Liver (tissue), 9 donors: ENCODE measurements around the gene CCN5. TPM values are rescaled to one million over a fixed set of nuclear protein-coding genes. Genes with fewer than 3 reads are reported as not detected.
"Not testable (repeated sequence)": the region's sequence is repeated elsewhere in the genome, so short reads cannot be mapped to it uniquely, and the experiment has no call there.

Source experiments
- DNase-seq: peaks from one replicate; pipeline ENCODE4 v3.0.0-alpha.2; 2017; ENCODE audit warnings: low spot score
- H3K27ac ChIP-seq, 2 donors: one replicate each; pipeline ENCODE4 v1.7.0; 2013; ENCODE audit warnings: inconsistent platforms in 2 of 2, low read length in 2 of 2, control low read depth in 1 of 2, low read depth in 1 of 2, mild to moderate bottlenecking in 1 of 2
- H3K27me3 ChIP-seq, 4 donors: one replicate each; pipeline versions ENCODE4 v1.6.1 to v1.7.0; 2013; ENCODE audit warnings: low read length in 3 of 4, inconsistent platforms in 1 of 4, mild to moderate bottlenecking in 1 of 4, moderate library complexity in 1 of 4; ENCODE audit not compliant: control insufficient read depth in 4 of 4, insufficient read depth in 4 of 4
- H3K36me3 ChIP-seq, 4 donors: one replicate each; pipeline versions ENCODE4 v1.6.1 to v1.7.0; 2013; ENCODE audit warnings: low read length in 3 of 4, mild to moderate bottlenecking in 3 of 4, low read depth in 1 of 4, moderate library complexity in 1 of 4; ENCODE audit not compliant: control insufficient read depth in 4 of 4, insufficient read depth in 3 of 4
- H3K4me1 ChIP-seq, 4 donors: one replicate each; pipeline versions ENCODE4 v1.6.1 to v1.7.0; 2013; ENCODE audit warnings: low read length in 3 of 4, mild to moderate bottlenecking in 3 of 4, moderate library complexity in 1 of 4; ENCODE audit not compliant: control insufficient read depth in 4 of 4, insufficient read depth in 4 of 4
- H3K4me3 ChIP-seq, 3 donors: one replicate each; pipeline versions ENCODE4 v1.6.1 to v1.7.0; 2013; ENCODE audit warnings: low read length in 3 of 3, control low read depth in 1 of 3, low read depth in 1 of 3, mild to moderate bottlenecking in 1 of 3
- H3K9ac ChIP-seq, 2 donors: one replicate each; pipeline ENCODE4 v1.7.0; 2013; ENCODE audit warnings: low read length in 2 of 2, mild to moderate bottlenecking in 2 of 2, moderate library complexity in 2 of 2, control low read depth in 1 of 2, low read depth in 1 of 2
- H3K9me3 ChIP-seq, 4 donors: one replicate each; pipeline versions ENCODE4 v1.6.1 to v1.7.0; 2013; ENCODE audit warnings: low read length in 3 of 4; ENCODE audit not compliant: control insufficient read depth in 4 of 4
- FOXA2 ChIP-seq: IDR thresholded peaks from 2 replicates; pipeline ENCODE4 v1.6.1; 2016; ENCODE audit warnings: antibody characterized with exemption
- HNF4A ChIP-seq, 2 donors: conservative IDR thresholded peaks; 2 replicates each; pipeline ENCODE4 v1.6.1; 2016; ENCODE audit warnings: antibody characterized with exemption in 2 of 2, mild to moderate bottlenecking in 2 of 2
- HNF4G ChIP-seq: IDR thresholded peaks from 2 replicates; pipeline ENCODE4 v1.6.1; 2016; ENCODE audit warnings: antibody characterized with exemption
- JUND ChIP-seq, 2 donors: IDR thresholded peaks; 2 replicates each; pipeline ENCODE4 v1.6.1; 2016; ENCODE audit warnings: antibody characterized with exemption in 2 of 2
- NR2F2 ChIP-seq: IDR thresholded peaks from 2 replicates; pipeline ENCODE4 v1.6.1; 2016; ENCODE audit warnings: antibody characterized with exemption
- RXRA ChIP-seq, 2 donors: IDR thresholded peaks; 2 replicates each; pipeline ENCODE4 v1.6.1; 2017 to 2018; ENCODE audit warnings: antibody characterized with exemption in 2 of 2, mild to moderate bottlenecking in 1 of 2
- WGBS: extraction: QIAGEN DNeasy Blood & Tissue Kit; methylation state at CpG from one replicate; pipeline ENCODE4 v1.1.7; 2013; 5-methylcytosine and 5-hydroxymethylcytosine counted together
- polyA plus RNA-seq, 2 donors: library from polyadenylated mRNA; stranded (reverse) in 1 of 2; unstranded in 1 of 2; fragments of 200-250 nt in 1 of 2; fragments of >200 nt in 1 of 2; fragmentation: Nextera tagmentation in 1 of 2; extraction: Ambion mirVana in 1 of 2; gene quantifications; one replicate each; pipeline versions ENCODE4 v1.2.1 to v1.2.3, GENCODE V29; 2013 to 2015
- total RNA-seq, 2 donors: library from RNA; depleted of rRNA; stranded (reverse); fragments of >200 nt; gene quantifications; one replicate each; pipeline ENCODE4 v1.2.3, GENCODE V29; 2014
- TF ChIP-seq, protein P1 (sequence below): IDR thresholded peaks from 2 replicates; pipeline ENCODE4 v1.6.1; 2016; ENCODE audit warnings: antibody characterized with exemption
- TF ChIP-seq, protein P2 (sequence below): IDR thresholded peaks from 2 replicates; pipeline ENCODE4 v1.6.1; 2016; ENCODE audit warnings: antibody characterized with exemption
- TF ChIP-seq, protein P3 (sequence below): fragments of 150-350 bp; IDR thresholded peaks from 2 replicates; pipeline ENCODE4 v1.5.1; 2017; ENCODE audit warnings: improper control_type of control experiment, low read depth, low read length; ENCODE audit not compliant: missing input control
- TF ChIP-seq, protein P4 (sequence below): IDR thresholded peaks from 2 replicates; pipeline ENCODE4 v1.6.1; 2016; ENCODE audit warnings: antibody characterized with exemption
- donor health status: healthy.
- donor health status: healthy.
- donor health status: healthy.
- donor health status: healthy.
- donor health status: healthy.

Gene CCN5, protein sequence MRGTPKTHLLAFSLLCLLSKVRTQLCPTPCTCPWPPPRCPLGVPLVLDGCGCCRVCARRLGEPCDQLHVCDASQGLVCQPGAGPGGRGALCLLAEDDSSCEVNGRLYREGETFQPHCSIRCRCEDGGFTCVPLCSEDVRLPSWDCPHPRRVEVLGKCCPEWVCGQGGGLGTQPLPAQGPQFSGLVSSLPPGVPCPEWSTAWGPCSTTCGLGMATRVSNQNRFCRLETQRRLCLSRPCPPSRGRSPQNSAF
- 1 to 10 TPM in 1 of 2 donors, not detected in 1; 1.2 TPM for total RNA-seq
- 1 to 10 TPM; 1.9 to 3.6 TPM for polyA plus RNA-seq

DNA sequence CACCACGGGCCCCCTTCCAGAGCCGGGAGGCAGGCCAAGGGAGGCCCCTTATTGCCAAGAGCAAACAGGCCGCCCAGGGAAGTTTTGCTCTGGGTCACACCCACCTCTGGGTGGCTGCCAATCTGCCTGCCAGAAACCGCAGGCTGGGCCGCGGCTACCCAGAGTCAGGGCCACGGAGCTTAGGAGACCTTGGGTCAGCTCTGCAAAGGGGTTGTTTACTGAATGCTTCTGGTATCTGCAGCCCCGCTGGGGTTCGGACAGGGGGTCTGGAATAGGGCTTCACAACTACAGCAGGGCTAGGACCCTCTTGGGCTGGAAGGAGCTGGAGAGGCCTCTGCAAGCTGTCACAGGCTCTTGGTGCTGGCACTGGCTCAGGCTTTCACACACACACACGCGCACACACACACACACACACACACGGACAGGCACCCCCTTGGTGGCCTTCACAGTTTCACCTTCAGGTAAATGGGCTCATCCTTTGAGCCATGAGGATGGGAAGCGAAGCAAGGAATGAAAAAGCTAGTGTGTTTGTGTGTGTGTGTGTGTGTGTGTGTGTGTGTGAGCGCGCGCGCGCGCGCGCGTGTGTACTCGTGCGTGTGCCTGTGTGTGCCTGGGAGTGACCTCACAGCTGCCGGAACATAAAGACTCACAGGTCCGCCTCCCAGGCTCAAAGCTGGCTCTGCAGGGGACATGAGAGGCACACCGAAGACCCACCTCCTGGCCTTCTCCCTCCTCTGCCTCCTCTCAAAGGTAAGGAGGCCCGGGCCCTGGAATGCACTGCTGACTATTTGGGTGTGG, at the start of gene CCN5:
CCN5 (plus strand) TSS at position 669 of the 798 bp plus-strand sequence; CDS start at position 691, 22 bp downstream.
- TF ChIP-seq HNF4A (conservative IDR thresholded peaks at IDR 0.05) (no peak), NR2F2 (peak; percentile 20)
- DNase-seq, result peak; percentile 70
- Histone ChIP-seq H3K4me1 (peaks cover 0 to 8% (median 0%) of the 10 kb centered on the region in 4 donors), H3K36me3 (no peaks in the 10 kb centered on the region), H3K9ac (no peak within 1 kb of the TSS), H3K27ac (no peak within 1 kb of the TSS), H3K27me3 (no peaks in the 10 kb centered on the region), H3K4me3 (no peak within 1 kb of the TSS), H3K9me3 (no peaks in the 10 kb centered on the region)
- 39% methylated on average over 28 of the region's 28 CpGs for WGBS

DNA sequence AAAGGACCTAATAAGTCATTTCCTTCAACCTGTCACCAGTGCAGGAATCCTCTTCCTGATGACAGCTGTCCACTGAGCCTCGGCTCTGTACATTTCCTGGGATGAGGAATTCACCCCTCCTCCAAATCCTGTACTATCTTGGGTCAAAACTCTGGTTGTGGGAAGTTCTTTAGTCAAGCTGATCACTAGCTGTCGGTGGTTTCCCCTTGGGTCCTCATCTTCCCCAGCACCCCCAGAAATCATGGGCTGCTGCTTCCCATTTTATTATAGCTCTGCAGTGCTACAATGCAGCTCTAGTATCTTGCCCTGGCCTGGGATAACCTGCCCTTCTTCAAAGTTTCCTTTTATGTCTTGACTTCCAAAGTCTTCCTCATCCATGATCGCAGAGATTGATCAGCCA, 49.1 kb upstream of the CCN5 start:
- TF ChIP-seq, protein P1, sequence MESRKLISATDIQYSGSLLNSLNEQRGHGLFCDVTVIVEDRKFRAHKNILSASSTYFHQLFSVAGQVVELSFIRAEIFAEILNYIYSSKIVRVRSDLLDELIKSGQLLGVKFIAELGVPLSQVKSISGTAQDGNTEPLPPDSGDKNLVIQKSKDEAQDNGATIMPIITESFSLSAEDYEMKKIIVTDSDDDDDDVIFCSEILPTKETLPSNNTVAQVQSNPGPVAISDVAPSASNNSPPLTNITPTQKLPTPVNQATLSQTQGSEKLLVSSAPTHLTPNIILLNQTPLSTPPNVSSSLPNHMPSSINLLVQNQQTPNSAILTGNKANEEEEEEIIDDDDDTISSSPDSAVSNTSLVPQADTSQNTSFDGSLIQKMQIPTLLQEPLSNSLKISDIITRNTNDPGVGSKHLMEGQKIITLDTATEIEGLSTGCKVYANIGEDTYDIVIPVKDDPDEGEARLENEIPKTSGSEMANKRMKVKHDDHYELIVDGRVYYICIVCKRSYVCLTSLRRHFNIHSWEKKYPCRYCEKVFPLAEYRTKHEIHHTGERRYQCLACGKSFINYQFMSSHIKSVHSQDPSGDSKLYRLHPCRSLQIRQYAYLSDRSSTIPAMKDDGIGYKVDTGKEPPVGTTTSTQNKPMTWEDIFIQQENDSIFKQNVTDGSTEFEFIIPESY, result no peak
- no peak for TF ChIP-seq NR2F2
- TF ChIP-seq JUND (IDR thresholded peaks at IDR 0.05), result no peak
- no peak for TF ChIP-seq FOXA2
- TF ChIP-seq, protein P2, sequence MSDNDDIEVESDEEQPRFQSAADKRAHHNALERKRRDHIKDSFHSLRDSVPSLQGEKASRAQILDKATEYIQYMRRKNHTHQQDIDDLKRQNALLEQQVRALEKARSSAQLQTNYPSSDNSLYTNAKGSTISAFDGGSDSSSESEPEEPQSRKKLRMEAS, result no peak
- TF ChIP-seq, protein P3, sequence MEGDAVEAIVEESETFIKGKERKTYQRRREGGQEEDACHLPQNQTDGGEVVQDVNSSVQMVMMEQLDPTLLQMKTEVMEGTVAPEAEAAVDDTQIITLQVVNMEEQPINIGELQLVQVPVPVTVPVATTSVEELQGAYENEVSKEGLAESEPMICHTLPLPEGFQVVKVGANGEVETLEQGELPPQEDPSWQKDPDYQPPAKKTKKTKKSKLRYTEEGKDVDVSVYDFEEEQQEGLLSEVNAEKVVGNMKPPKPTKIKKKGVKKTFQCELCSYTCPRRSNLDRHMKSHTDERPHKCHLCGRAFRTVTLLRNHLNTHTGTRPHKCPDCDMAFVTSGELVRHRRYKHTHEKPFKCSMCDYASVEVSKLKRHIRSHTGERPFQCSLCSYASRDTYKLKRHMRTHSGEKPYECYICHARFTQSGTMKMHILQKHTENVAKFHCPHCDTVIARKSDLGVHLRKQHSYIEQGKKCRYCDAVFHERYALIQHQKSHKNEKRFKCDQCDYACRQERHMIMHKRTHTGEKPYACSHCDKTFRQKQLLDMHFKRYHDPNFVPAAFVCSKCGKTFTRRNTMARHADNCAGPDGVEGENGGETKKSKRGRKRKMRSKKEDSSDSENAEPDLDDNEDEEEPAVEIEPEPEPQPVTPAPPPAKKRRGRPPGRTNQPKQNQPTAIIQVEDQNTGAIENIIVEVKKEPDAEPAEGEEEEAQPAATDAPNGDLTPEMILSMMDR, result no peak
- TF ChIP-seq RXRA (IDR thresholded peaks at IDR 0.05), result no peak
- no peak for TF ChIP-seq HNF4G
- TF ChIP-seq, protein P4, sequence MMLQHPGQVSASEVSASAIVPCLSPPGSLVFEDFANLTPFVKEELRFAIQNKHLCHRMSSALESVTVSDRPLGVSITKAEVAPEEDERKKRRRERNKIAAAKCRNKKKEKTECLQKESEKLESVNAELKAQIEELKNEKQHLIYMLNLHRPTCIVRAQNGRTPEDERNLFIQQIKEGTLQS, result no peak
- no peak overlapping the region for H3K4me3 ChIP-seq
- whole genome bisulfite sequencing, result 75% methylated on average over 3 of the region's 3 CpGs

DNA sequence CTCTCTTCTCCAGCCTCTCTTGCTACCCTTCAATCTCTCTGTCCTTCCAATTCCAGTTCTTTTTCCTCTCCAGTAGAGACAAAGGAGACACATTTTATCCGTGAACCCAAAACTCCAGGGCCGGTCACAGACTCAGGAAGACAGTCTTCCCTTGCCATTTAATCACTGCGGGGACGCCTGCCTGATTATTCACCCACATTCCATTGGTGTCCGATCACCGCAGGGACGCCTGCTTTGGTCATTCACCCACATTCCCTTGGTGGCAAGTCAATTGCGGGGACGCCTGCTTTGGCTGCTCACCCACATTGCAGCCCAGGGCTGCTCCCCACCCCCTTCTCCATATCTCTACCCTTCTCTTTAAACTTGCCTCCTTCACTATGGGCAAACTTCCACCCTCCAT, 44.3 kb upstream of the CCN5 start:
- WGBS, result 75% methylated on average over 9 of the region's 9 CpGs
- DNase-seq, result not testable (repeated sequence)

More for the DNA sequence above, 49.1 kb upstream of the CCN5 start:
- Histone ChIP-seq H3K36me3 (no peaks in the 10 kb centered on the region), H3K9me3 (no peaks in the 10 kb centered on the region), H3K9ac (no peak overlapping the region), H3K27me3 (no peaks in the 10 kb centered on the region), H3K27ac (no peak overlapping the region), H3K4me1 (no peaks in the 10 kb centered on the region)
- no peak for DNase-seq

DNA sequence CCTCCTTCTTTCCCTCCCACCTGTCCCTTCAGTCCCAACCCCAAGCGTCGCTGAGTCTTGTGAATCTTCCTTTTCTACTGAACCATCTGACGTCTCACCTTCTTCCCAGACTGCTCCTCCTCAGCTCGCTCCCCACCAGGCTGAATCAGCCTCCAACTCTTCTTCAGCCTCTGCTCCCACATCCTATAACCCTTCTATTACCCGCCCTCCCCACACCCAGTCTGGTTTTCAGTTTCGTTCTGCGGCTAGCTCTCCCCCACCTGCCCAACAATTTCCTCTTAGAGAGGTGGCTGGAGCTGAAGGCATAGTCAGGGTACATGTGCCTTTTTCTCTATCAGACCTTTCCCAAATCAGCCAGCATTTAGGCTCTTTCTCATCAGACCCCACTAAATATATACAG, 43.6 kb upstream of the CCN5 start:
- DNase-seq, H3K9ac ChIP-seq, H3K9me3 ChIP-seq, H3K4me1 ChIP-seq, H3K36me3 ChIP-seq, H3K27ac ChIP-seq, H3K4me3 ChIP-seq, H3K27me3 ChIP-seq: not testable (repeated sequence)
- 70% methylated on average over 6 of the region's 7 CpGs for WGBS

More for the DNA sequence above, 44.3 kb upstream of the CCN5 start:
- H3K4me1 ChIP-seq, H3K27me3 ChIP-seq, H3K4me3 ChIP-seq, H3K9me3 ChIP-seq, H3K9ac ChIP-seq, H3K36me3 ChIP-seq, H3K27ac ChIP-seq: not testable (repeated sequence)

DNA sequence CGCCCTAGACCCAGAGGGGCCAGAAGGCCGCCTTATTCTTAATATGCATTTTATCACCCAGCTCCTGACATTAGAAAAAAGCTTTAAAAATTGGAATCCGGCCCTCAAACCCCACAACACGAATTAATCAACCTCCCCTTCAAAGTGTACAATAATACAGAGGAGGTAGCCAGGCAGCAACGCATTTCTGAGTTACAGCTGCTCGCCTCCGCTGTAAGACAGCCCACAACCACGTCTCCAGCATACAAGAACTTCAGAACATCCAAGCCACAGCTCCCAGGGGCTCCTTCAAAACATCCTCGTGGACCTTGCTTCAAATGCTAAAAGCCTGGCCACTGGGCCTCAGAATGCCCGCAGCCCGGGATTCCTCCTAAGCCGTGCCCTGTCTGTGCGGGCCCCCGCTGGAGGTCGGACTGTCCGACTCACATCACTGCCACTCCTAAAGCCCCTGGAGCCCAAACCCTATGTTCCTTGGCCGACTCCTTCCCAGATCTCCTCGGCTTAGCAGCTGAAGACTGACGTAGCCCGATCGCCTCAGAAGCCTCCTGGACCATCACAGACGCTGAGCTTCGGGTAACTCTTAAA, 42.8 kb upstream of the CCN5 start:
- not testable (repeated sequence) for H3K4me3 ChIP-seq, H3K4me1 ChIP-seq, H3K27ac ChIP-seq, H3K9me3 ChIP-seq, DNase-seq, H3K27me3 ChIP-seq, H3K9ac ChIP-seq, H3K36me3 ChIP-seq
- WGBS, result 86% methylated on average over 23 of the region's 23 CpGs
